COLO668 (cell line): ENCODE data around the gene MYCN.
"Not testable (repeated sequence)": the region's sequence is repeated elsewhere in the genome, so short reads cannot be mapped to it uniquely, and the experiment has no call there.

Experiments used
- DNase-seq: peaks from one replicate; lab custom pipeline; 2025; ENCODE audit not compliant: unreplicated experiment; lab: John Stamatoyannopoulos, UW

MYCN gene

GRCh38 chr2:15942711-15943345 lies 2.5 kb downstream of the MYCN start:
- no peak for DNase-seq

- DNase-seq, result no peak
These were observed 3.3 kb downstream of the MYCN start for GRCh38 chr2:15943378-15944280.

GRCh38 chr2:15944325-15945017 lies 4.1 kb downstream of the MYCN start:
- DNase-seq, result no peak

- no peak for DNase-seq
These were observed 5.8 kb downstream of the MYCN start for GRCh38 chr2:15945909-15946705.

- no peak for DNase-seq
These were observed 6.6 kb downstream of the MYCN start for GRCh38 chr2:15946983-15947382.

GRCh38 chr2:15947431-15947830 lies 7.1 kb downstream of the MYCN start:
- DNase-seq, result no peak

- no peak for DNase-seq
These were observed 8.3 kb downstream of the MYCN start for GRCh38 chr2:15948704-15948957.

- no peak for DNase-seq
These were observed 8.8 kb downstream of the MYCN start for GRCh38 chr2:15949126-15949525.

- no peak for DNase-seq
These were observed 9.2 kb downstream of the MYCN start for GRCh38 chr2:15949551-15949950.

- no peak for DNase-seq
These were observed 10.0 kb downstream of the MYCN start for GRCh38 chr2:15950088-15950952.

- not testable (repeated sequence) for DNase-seq
These were observed 11.6 kb downstream of the MYCN start for GRCh38 chr2:15951936-15952335.

- no peak for DNase-seq
These were observed 12.2 kb downstream of the MYCN start for GRCh38 chr2:15952451-15953146.

- DNase-seq, result no peak
These were observed 12.8 kb downstream of the MYCN start for GRCh38 chr2:15953147-15953630.

- DNase-seq, result no peak
These were observed 13.7 kb downstream of the MYCN start for GRCh38 chr2:15953891-15954680.

- no peak for DNase-seq
These were observed 14.4 kb downstream of the MYCN start for GRCh38 chr2:15954761-15955160.

GRCh38 chr2:15955232-15955988 lies 15.1 kb downstream of the MYCN start:
- no peak for DNase-seq

GRCh38 chr2:15956230-15956629 lies 15.9 kb downstream of the MYCN start:
- DNase-seq, result no peak
